Esophagus squamous epithelium (tissue), 4 donors: Measurements from ENCODE around the gene CTNNA1.
A peak's percentile ranks its signal among the peaks of the same experiment; 100 is the strongest.

ENCODE experiments used
- POLR2A ChIP-seq, 4 donors: fragments of 450-650 bp; IDR thresholded peaks; one replicate each; pipeline ENCODE4 v1.6.1; 2017; ENCODE audit warnings: antibody characterized with exemption in 4 of 4, mild to moderate bottlenecking in 4 of 4, moderate library complexity in 3 of 4
- TF ChIP-seq, protein P1 (sequence below), 6 experiments: fragments of 450-650 bp in 4 of 6; fragments of 200-600 bp in 2 of 6; sonication (generic) in 2 of 6; IDR thresholded peaks; one replicate each; pipeline ENCODE4 v1.5.1; 2016 to 2019; ENCODE audit warnings: antibody characterized with exemption in 6 of 6, mild to moderate bottlenecking in 4 of 6, moderate library complexity in 4 of 6

DNA sequence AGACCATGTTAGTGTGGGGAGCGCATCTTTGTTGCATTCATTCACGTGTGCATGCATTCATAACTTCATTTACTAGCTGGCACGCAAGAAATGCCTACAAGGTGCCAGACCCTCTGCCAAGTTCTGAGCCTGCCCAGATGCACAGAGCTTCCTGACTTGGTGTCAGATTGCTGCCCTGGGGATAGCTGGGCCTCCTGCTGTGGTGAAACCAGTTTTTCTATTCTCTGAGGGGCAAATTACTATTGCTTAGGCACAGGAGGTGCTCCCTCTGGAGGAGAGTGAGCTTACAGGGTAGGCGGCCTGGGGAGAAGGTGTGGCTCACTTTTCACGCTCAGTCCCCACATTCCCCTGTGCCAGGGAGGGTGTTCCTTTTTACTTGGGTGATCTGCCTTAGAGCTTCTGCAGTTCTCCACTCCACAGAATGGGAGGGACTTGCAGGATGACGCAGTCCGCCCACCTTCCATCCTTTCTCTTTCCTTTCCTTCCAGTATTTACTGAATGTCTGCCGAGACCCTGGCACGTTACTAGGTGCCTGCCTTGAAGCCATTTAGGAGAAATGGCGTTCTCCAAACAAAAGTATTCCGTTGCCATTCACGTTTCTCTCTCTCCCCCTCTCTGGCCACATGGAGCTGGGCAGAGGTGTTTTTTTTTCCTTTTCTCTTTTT lies 27.9 kb upstream of the CTNNA1 start:
- peak in 2 of 4 donors; percentile 12 to 13 for TF ChIP-seq POLR2A (IDR thresholded peaks at IDR 0.05)
- TF ChIP-seq, protein P1, sequence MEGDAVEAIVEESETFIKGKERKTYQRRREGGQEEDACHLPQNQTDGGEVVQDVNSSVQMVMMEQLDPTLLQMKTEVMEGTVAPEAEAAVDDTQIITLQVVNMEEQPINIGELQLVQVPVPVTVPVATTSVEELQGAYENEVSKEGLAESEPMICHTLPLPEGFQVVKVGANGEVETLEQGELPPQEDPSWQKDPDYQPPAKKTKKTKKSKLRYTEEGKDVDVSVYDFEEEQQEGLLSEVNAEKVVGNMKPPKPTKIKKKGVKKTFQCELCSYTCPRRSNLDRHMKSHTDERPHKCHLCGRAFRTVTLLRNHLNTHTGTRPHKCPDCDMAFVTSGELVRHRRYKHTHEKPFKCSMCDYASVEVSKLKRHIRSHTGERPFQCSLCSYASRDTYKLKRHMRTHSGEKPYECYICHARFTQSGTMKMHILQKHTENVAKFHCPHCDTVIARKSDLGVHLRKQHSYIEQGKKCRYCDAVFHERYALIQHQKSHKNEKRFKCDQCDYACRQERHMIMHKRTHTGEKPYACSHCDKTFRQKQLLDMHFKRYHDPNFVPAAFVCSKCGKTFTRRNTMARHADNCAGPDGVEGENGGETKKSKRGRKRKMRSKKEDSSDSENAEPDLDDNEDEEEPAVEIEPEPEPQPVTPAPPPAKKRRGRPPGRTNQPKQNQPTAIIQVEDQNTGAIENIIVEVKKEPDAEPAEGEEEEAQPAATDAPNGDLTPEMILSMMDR (IDR thresholded peaks at IDR 0.05), result peak; percentile 16 to 70 (median 40)
